Caco-2 (cell line): ENCODE measurements around the gene ANK3. TPM values are rescaled to one million over a fixed set of nuclear protein-coding genes. Genes with fewer than 3 reads are reported as not detected.

Source experiments
- BruUV-seq: library from RNA; stranded (reverse); fragments of 400-500 nt; replicated peaks from 2 replicates; lab custom pipeline; 2021; lab: Mats Ljungman, UMichigan
- CTCF ChIA-PET: fragments of 300-600 bp; sonication (Branson Sonifier 250); formaldehyde crosslinking; loops from one replicate; lab custom pipeline; 2022; ENCODE audit warnings: antibody characterized with exemption; lab: Charles Lee
- POLR2A ChIA-PET: fragments of 300-600 bp; sonication (Branson Sonifier 250); formaldehyde crosslinking; loops from one replicate; lab custom pipeline; 2022; ENCODE audit warnings: antibody characterized with exemption; lab: Charles Lee
- DNase-seq, 2 experiments: peaks; one replicate each; pipeline versions ENCODE4 v3.0.0 to v3.0.0-alpha.2; 2020 to 2022
- H3K27me3 ChIP-seq: replicated peaks from 2 replicates; pipeline ENCODE4 v1.6.0; 2011; ENCODE audit warnings: low read length; ENCODE audit not compliant: control insufficient read depth, insufficient read depth
- H3K36me3 ChIP-seq: 2 replicates; pipeline ENCODE4 v1.5.1; 2011; ENCODE audit warnings: low read length; ENCODE audit not compliant: control insufficient read depth, insufficient read depth
- H3K4me1 ChIP-seq: fragments of 250-450 bp; sonication (Bioruptor Pico); 2 replicates; pipeline ENCODE4 v1.5.1; 2020; ENCODE audit warnings: mild to moderate bottlenecking
- H3K4me3 ChIP-seq: 2 replicates; pipeline ENCODE4 v1.5.1; 2011; ENCODE audit warnings: low read depth, mild to moderate bottlenecking, control low read depth, low read length
- H3K9me3 ChIP-seq: fragments of 250-450 bp; sonication (Bioruptor Pico); 2 replicates; pipeline ENCODE4 v1.5.1; 2020; ENCODE audit warnings: mild to moderate bottlenecking, moderate library complexity
- H3K27ac Mint-ChIP-seq: one replicate; pipeline ENCODE4 v1.8.0; 2022; ENCODE audit warnings: mixed read lengths; ENCODE audit not compliant: unreplicated experiment
- H3K27me3 Mint-ChIP-seq: one replicate; pipeline ENCODE4 v1.8.0; 2022; ENCODE audit warnings: mixed read lengths; ENCODE audit not compliant: insufficient read depth, unreplicated experiment
- H3K36me3 Mint-ChIP-seq: one replicate; pipeline ENCODE4 v1.8.0; 2022; ENCODE audit warnings: mild to moderate bottlenecking, mixed read lengths; ENCODE audit not compliant: insufficient read depth, unreplicated experiment
- H3K4me1 Mint-ChIP-seq: one replicate; pipeline ENCODE4 v1.8.0; 2022; ENCODE audit warnings: low read depth, mixed read lengths; ENCODE audit not compliant: unreplicated experiment
- H3K4me3 Mint-ChIP-seq: one replicate; pipeline ENCODE4 v1.8.0; 2022; ENCODE audit warnings: mild to moderate bottlenecking, moderate library complexity, mixed read lengths; ENCODE audit not compliant: unreplicated experiment
- H3K9me3 Mint-ChIP-seq: one replicate; pipeline ENCODE4 v1.8.0; 2022; ENCODE audit warnings: mixed read lengths; ENCODE audit not compliant: unreplicated experiment
- CTCF ChIP-seq, 2 experiments: fragments of 200-600 bp in 1 of 2; IDR thresholded peaks; 1 replicate in 1 of 2; 2 replicates in 1 of 2; pipeline versions ENCODE4 v1.5.1 to v1.8.0; 2011 to 2022; ENCODE audit warnings: antibody characterized with exemption in 1 of 2, control low read depth in 1 of 2, inconsistent platforms in 1 of 2, low read depth in 1 of 2, low read length in 1 of 2, mild to moderate bottlenecking in 1 of 2, moderate library complexity in 1 of 2; ENCODE audit not compliant: insufficient read depth in 1 of 2, severe bottlenecking in 1 of 2, unreplicated experiment in 1 of 2
- intact Hi-C: fragments of 100-400 bp; cut with micrococcal nuclease; formaldehyde crosslinking; loops from one replicate; pipeline ENCODE4 v1.10.0; 2022; ENCODE audit not compliant: unreplicated experiment
- total RNA-seq: library from RNA; stranded (reverse); gene quantifications from 2 replicates; pipeline ENCODE4 v1.2.3, GENCODE V29; 2022

The ANK3 gene
- total RNA-seq, 1 experiment from 2014 or later = 46.7 TPM

GRCh38 chr10:60212195-60212594 is 177.5 kb downstream of the ANK3 start:
- Histone ChIP-seq H3K36me3 (no peaks in the 10 kb centered on the region), H3K4me3 (no peak overlapping the region), H3K4me1 (peaks cover 10% of the 10 kb centered on the region; the same call in 1 of the 2 replicates), H3K9me3 (no peaks in the 10 kb centered on the region), H3K27me3 (no peaks in the 10 kb centered on the region)
- no peak for DNase-seq
- no peak overlapping the region for H3K4me3 Mint-ChIP-seq
- TF ChIP-seq CTCF (IDR thresholded peaks at IDR 0.05; ENCODE audit: insufficient read depth in 1 of 2, low read depth in 1 of 2, low read length in 1 of 2, severe bottlenecking in 1 of 2, unreplicated experiment in 1 of 2) = no peak
- H3K9me3 Mint-ChIP-seq = no peaks in the 10 kb centered on the region
- peaks cover 24% of the 10 kb centered on the region for H3K4me1 Mint-ChIP-seq
- ChIA-PET POLR2A (interaction anchor here (0.7 kb wide), 1 partner anchor 72 kb away, joined by 5 read pairs; no protein-coding TSS in a partner anchor), CTCF (interaction anchor here (0.6 kb wide), 1 partner anchor 566 kb away, joined by 3 read pairs; no protein-coding TSS in a partner anchor)
- no TSS peak for BruUV-seq
- intact Hi-C loops = no loop called here
- H3K27me3 Mint-ChIP-seq = no peaks in the 10 kb centered on the region
- H3K27ac Mint-ChIP-seq = no peak overlapping the region
- no peaks in the 10 kb centered on the region for H3K36me3 Mint-ChIP-seq

GRCh38 chr10:60209874-60210570 is 179.7 kb downstream of the ANK3 start:
- H3K36me3 Mint-ChIP-seq = no peaks in the 10 kb centered on the region
- H3K9me3 Mint-ChIP-seq = no peaks in the 10 kb centered on the region
- DNase-seq = peak in 1 of 2 experiments; percentile 34
- Histone ChIP-seq H3K36me3 (no peaks in the 10 kb centered on the region), H3K4me3 (no peak overlapping the region), H3K27me3 (no peaks in the 10 kb centered on the region), H3K9me3 (no peaks in the 10 kb centered on the region), H3K4me1 (peaks cover 10% of the 10 kb centered on the region; the same call in 1 of the 2 replicates)
- H3K27me3 Mint-ChIP-seq = no peaks in the 10 kb centered on the region
- no peak overlapping the region for H3K4me3 Mint-ChIP-seq
- H3K27ac Mint-ChIP-seq = no peak overlapping the region
- no TSS peak for BruUV-seq
- peak in 1 of 2 experiments; percentile 8 for TF ChIP-seq CTCF (IDR thresholded peaks at IDR 0.05; ENCODE audit: insufficient read depth in 1 of 2, low read depth in 1 of 2, low read length in 1 of 2, severe bottlenecking in 1 of 2, unreplicated experiment in 1 of 2)
- intact Hi-C loops = no loop called here
- H3K4me1 Mint-ChIP-seq = peaks cover 24% of the 10 kb centered on the region
- ChIA-PET POLR2A (no interaction called here), CTCF (interaction anchor here (0.5 to 4.1 kb wide), 9 partner anchors 24 to 500 kb away, joined by 3 to 24 read pairs (median 3); partner anchors contain the start of gene SLC16A9)

GRCh38 chr10:60208676-60209269 is 180.9 kb downstream of the ANK3 start:
- H3K27me3 Mint-ChIP-seq = no peaks in the 10 kb centered on the region
- no TSS peak for BruUV-seq
- intact Hi-C loops = loop anchor here (1.0 kb wide), 4 partner anchors 94 to 226 kb away; no protein-coding TSS in a partner anchor
- no peak overlapping the region for H3K4me3 Mint-ChIP-seq
- ChIA-PET CTCF (interaction anchor here (0.6 to 4.1 kb wide), 8 partner anchors 9 to 155 kb away, joined by 3 to 24 read pairs (median 5); no protein-coding TSS in a partner anchor), POLR2A (no interaction called here)
- peak in 1 of 2 experiments; percentile 63 for DNase-seq
- Histone ChIP-seq H3K9me3 (no peaks in the 10 kb centered on the region), H3K36me3 (no peaks in the 10 kb centered on the region), H3K4me1 (peaks cover 10% of the 10 kb centered on the region; the same call in 1 of the 2 replicates), H3K27me3 (no peaks in the 10 kb centered on the region), H3K4me3 (no peak overlapping the region)
- no peaks in the 10 kb centered on the region for H3K36me3 Mint-ChIP-seq
- no peak overlapping the region for H3K27ac Mint-ChIP-seq
- peak; percentile 96 for TF ChIP-seq CTCF (IDR thresholded peaks at IDR 0.05; ENCODE audit: insufficient read depth in 1 of 2, low read depth in 1 of 2, low read length in 1 of 2, severe bottlenecking in 1 of 2, unreplicated experiment in 1 of 2)
- H3K4me1 Mint-ChIP-seq = peaks cover 24% of the 10 kb centered on the region
- H3K9me3 Mint-ChIP-seq = no peaks in the 10 kb centered on the region
